K562 (cell line): ENCODE results near the gene PRDM16. TPM values are rescaled to one million over a fixed set of nuclear protein-coding genes. Genes with fewer than 3 reads are reported as not detected.

ENCODE experiments used
- BCL6 ChIP-seq: fragments of 250-450 bp; sonication (Bioruptor Pico); IDR thresholded peaks from 2 replicates; pipeline ENCODE4 v1.4.0; 2020
- CCNT2 ChIP-seq: IDR thresholded peaks from 2 replicates; pipeline ENCODE4 v1.6.1; 2011; ENCODE audit warnings: borderline replicate concordance, low read depth, mild to moderate bottlenecking, moderate library complexity, mixed read lengths, low read length; ENCODE audit not compliant: insufficient read length; ENCODE audit errors: extremely low read depth
- CEBPZ ChIP-seq: fragments of 150-350 bp; IDR thresholded peaks from 2 replicates; pipeline ENCODE4 v1.6.1; 2014; ENCODE audit warnings: low read depth, mild to moderate bottlenecking, low read length, borderline replicate concordance
- CHD1 ChIP-seq: fragments of 200-600 bp; sonication (generic); IDR thresholded peaks from one replicate; pipeline ENCODE4 v1.6.1; 2012; ENCODE audit warnings: mild to moderate bottlenecking, moderate library complexity, low read length, inconsistent platforms
- CSDE1 ChIP-seq, 2 experiments: fragments of 450-650 bp; IDR thresholded peaks; 2 replicates each; pipeline ENCODE4 v1.6.1; 2016; ENCODE audit warnings: mild to moderate bottlenecking in 1 of 2
- DACH1 ChIP-seq: fragments of 450-650 bp; IDR thresholded peaks from 2 replicates; pipeline ENCODE4 v1.6.1; 2018; ENCODE audit not compliant: partially characterized antibody
- DDX20 ChIP-seq: fragments of 450-650 bp; IDR thresholded peaks from 2 replicates; pipeline ENCODE4 v1.6.1; 2016; ENCODE audit warnings: missing genetic modification characterization, low read depth, mild to moderate bottlenecking, missing compliant biosample characterization, moderate library complexity
- EP300 ChIP-seq: IDR thresholded peaks from 2 replicates; pipeline ENCODE4 v1.6.1; 2012; ENCODE audit warnings: low read length, improper control_type of control experiment
- GTF2E2 ChIP-seq: fragments of 200-800 bp; sonication (Bioruptor generic); IDR thresholded peaks from 2 replicates; pipeline ENCODE4 v1.6.1; 2016; ENCODE audit warnings: missing genetic modification characterization, missing compliant biosample characterization
- JUNB ChIP-seq: fragments of 450-650 bp; formaldehyde crosslinking; conservative IDR thresholded peaks from 2 replicates; pipeline ENCODE4 v1.4.0; 2020; ENCODE audit warnings: mild to moderate bottlenecking
- KAT8 ChIP-seq: fragments of 450-650 bp; IDR thresholded peaks from 2 replicates; pipeline ENCODE4 v1.6.1; 2016; ENCODE audit warnings: low read depth, mild to moderate bottlenecking
- KHSRP ChIP-seq: fragments of 450-650 bp; IDR thresholded peaks from 2 replicates; pipeline ENCODE4 v1.6.1; 2017
- RBM22 ChIP-seq: fragments of 200-400 bp; formaldehyde crosslinking; IDR thresholded peaks from 2 replicates; pipeline ENCODE4 v1.6.1; 2018; ENCODE audit warnings: low read length, low read depth; ENCODE audit not compliant: poor library complexity, severe bottlenecking
- RBM25 ChIP-seq: fragments of 200-400 bp; formaldehyde crosslinking; IDR thresholded peaks from 2 replicates; pipeline ENCODE4 v1.6.1; 2018; ENCODE audit warnings: low read length, low read depth, moderate library complexity; ENCODE audit not compliant: severe bottlenecking
- SREBF1 ChIP-seq: fragments of 150-350 bp; IDR thresholded peaks from 2 replicates; pipeline ENCODE4 v1.6.1; 2014; ENCODE audit warnings: antibody characterized with exemption, low read depth, low read length, borderline replicate concordance
- TAF9B ChIP-seq: fragments of 450-650 bp; IDR thresholded peaks from 2 replicates; pipeline ENCODE4 v1.6.1; 2018; ENCODE audit warnings: mild to moderate bottlenecking; ENCODE audit not compliant: partially characterized antibody
- ZBTB1 ChIP-seq: sonication (generic); formaldehyde crosslinking; IDR thresholded peaks from 2 replicates; pipeline ENCODE4 v1.8.1; 2023; ENCODE audit warnings: missing genetic modification reagents, low read depth, mild to moderate bottlenecking, borderline replicate concordance
- ZBTB26 ChIP-seq: fragments of 450-650 bp; formaldehyde crosslinking; IDR thresholded peaks from 2 replicates; pipeline ENCODE4 v1.4.0; 2022; ENCODE audit warnings: missing genetic modification characterization
- ZFP91 ChIP-seq: sonication (generic); formaldehyde crosslinking; IDR thresholded peaks from 2 replicates; pipeline ENCODE4 v1.8.0; 2022; ENCODE audit warnings: mild to moderate bottlenecking, missing genetic modification reagents
- ZNF282 ChIP-seq: sonication (generic); formaldehyde crosslinking; IDR thresholded peaks from 2 replicates; pipeline ENCODE4 v1.8.1; 2023; ENCODE audit warnings: missing genetic modification reagents
- ZNF324 ChIP-seq: fragments of 250-450 bp; sonication (Bioruptor Pico); IDR thresholded peaks from 2 replicates; pipeline ENCODE4 v1.4.0; 2020; ENCODE audit warnings: mild to moderate bottlenecking
- ZNF561 ChIP-seq: fragments of 450-650 bp; formaldehyde crosslinking; conservative IDR thresholded peaks from 2 replicates; pipeline ENCODE4 v1.4.0; 2020; ENCODE audit warnings: mild to moderate bottlenecking, moderate library complexity
- ZNF584 ChIP-seq: fragments of 200-800 bp; sonication (Bioruptor generic); IDR thresholded peaks from 2 replicates; pipeline ENCODE4 v1.6.1; 2016; ENCODE audit warnings: low read depth, mild to moderate bottlenecking, missing genetic modification characterization, missing compliant biosample characterization
- polyA plus RNA-seq, 8 experiments: library from polyadenylated mRNA; depleted of rRNA in 4 of 8; stranded (reverse) in 5 of 8; unstranded in 3 of 8; fragments of >200 nt; fragmentation: Nextera tagmentation in 2 of 8; fragmentation: Illumina TruSeq in 1 of 8; extraction: Ambion mirVana in 2 of 8; extraction: Trizol in 1 of 8; gene quantifications; 2 replicates each; pipeline versions ENCODE4 v1.2.1 to v1.2.3, GENCODE V29; 2011 to 2014; ENCODE audit warnings: inconsistent platforms in 1 of 8, missing spikeins in 1 of 8
- total RNA-seq, 7 experiments: library from RNA; depleted of rRNA in 6 of 7; stranded (reverse); fragments of >200 nt in 6 of 7; fragmentation: Illumina TruSeq in 2 of 7; extraction: Trizol in 2 of 7; gene quantifications; 2 replicates each; pipeline versions ENCODE4 v1.2.1 to v1.2.3, GENCODE V29; 2011 to 2021; ENCODE audit warnings: low replicate concordance in 1 of 7

The PRDM16 gene
- total and polyA plus RNA-seq, 9 of the 15 experiments (the other 6 are each of a cell fraction or from before 2014, with no cell fraction given), result 0.10 to 0.27 TPM; not detected in 7

GRCh38 chr1:3453891-3454810 lies 385.1 kb downstream of the PRDM16 start, which contains the start of gene ARHGEF16 (continued):
- TF ChIP-seq RBM25 (peak; percentile 79), KHSRP (no peak), EP300 (no peak), ZBTB1 (peak; percentile 81; the same call in 1 of the 2 replicates), GTF2E2 (tag) (no peak), ZBTB26 (CRISPR knock-in tag) (no peak), BCL6 (CRISPR knock-in tag) (no peak), ZNF584 (CRISPR knock-in tag) (no peak), CSDE1 (IDR thresholded peaks at IDR 0.05) (no peak), ZFP91 (CRISPR knock-in tag) (no peak), JUNB (no peak), SREBF1 (no peak), CHD1 (no peak), CEBPZ (no peak), KAT8 (no peak), RBM22 (peak; percentile 46), ZNF324 (CRISPR knock-in tag) (no peak), DACH1 (no peak), ZNF561 (CRISPR knock-in tag) (no peak), DDX20 (no peak), CCNT2 (peak; percentile 40), TAF9B (no peak), ZNF282 (no peak)
